Measurements from ENCODE around the gene NABP1.
"Not testable (repeated sequence)": the region's sequence is repeated elsewhere in the genome, so short reads cannot be mapped to it uniquely, and the experiment has no call there.

The NABP1 gene

DNA sequence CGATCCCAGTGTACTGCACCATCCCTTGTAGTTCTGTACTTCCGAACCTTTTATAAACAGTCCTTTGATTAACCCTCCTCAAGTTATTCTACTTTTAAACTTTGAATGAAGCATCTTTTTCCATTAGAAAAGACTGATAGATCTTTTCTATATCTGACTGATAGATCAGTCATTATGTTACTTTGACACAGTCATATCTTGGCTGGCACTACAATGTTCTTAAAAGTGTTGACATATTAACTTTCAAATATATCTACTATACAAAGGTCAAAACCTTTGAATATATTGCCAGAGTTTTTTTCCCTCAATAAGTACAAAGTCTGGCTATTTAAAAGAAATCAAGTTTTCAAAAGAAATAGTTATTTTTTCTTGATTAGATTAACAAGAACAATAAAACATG, 35.4 kb upstream of the NABP1 start:
- TF ChIP-seq ZNF274 (IDR thresholded peaks at IDR 0.05; ENCODE audit: low read depth, low read length) = no peak
- H3K4me3 ChIP-seq (ENCODE audit: low read length) = no peak overlapping the region

DNA sequence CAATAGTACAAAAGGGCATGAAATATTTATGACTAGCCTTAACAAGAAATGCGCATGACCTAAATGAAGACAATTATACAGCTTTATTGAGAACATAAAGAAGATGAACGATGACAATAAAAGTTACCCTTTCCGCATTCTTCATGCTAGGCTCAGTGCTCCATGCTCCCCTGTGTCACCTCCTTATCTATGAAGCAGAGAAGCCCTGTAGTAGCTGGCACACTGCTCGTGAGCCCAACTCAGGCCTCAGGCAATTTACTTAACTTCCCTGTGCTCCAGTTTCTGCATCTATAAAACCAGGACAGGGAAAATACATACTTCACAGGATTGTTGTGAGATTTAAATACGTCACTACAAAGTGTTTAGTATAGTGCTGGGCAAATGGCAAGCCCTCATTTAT, 34.5 kb upstream of the NABP1 start:
- H3K4me3 ChIP-seq (ENCODE audit: low read length) = no peak overlapping the region
- TF ChIP-seq ZNF274 (IDR thresholded peaks at IDR 0.05; ENCODE audit: low read depth, low read length) = no peak

DNA sequence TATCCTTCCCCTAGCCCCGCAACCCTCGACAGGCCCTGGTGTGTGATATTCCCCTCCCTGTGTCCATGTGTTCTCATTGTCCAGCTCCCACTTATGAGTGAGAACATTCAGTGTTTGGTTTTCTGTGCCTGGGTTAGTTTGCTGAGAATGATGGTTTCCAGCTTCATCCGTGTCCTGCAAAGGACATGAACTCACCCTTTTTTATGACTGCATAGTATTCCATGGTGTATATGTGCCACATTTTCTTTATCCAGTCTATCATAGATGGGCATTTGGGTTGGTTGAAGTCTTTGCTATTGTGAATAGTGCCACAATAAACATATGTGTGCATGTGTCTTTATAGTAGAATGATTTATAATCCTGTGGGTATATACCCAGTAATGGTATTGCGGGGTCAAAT, 33.3 kb upstream of the NABP1 start:
- H3K4me3 ChIP-seq (ENCODE audit: low read length) = not testable (repeated sequence)

DNA sequence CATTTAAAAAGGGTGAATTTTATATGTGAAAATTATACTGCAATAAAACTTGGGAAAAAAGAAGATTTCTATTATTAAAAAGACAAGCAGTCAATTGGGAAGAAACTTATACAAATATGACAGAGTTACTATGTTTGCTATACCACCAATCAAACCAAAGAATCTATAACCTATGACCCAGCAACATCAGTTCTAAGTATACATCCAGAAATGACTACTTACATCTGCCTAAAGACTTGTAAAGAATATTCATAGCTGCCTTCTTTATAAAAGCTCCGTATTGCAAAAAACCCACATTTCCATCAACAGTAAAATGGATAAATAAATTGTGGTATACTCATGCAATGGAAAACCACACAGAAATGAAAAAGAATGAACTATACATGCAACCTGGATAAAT, 32.9 kb upstream of the NABP1 start:
- TF ChIP-seq ZNF274 (IDR thresholded peaks at IDR 0.05; ENCODE audit: low read depth, low read length) = no peak
- no peak overlapping the region for H3K4me3 ChIP-seq (ENCODE audit: low read length)

DNA sequence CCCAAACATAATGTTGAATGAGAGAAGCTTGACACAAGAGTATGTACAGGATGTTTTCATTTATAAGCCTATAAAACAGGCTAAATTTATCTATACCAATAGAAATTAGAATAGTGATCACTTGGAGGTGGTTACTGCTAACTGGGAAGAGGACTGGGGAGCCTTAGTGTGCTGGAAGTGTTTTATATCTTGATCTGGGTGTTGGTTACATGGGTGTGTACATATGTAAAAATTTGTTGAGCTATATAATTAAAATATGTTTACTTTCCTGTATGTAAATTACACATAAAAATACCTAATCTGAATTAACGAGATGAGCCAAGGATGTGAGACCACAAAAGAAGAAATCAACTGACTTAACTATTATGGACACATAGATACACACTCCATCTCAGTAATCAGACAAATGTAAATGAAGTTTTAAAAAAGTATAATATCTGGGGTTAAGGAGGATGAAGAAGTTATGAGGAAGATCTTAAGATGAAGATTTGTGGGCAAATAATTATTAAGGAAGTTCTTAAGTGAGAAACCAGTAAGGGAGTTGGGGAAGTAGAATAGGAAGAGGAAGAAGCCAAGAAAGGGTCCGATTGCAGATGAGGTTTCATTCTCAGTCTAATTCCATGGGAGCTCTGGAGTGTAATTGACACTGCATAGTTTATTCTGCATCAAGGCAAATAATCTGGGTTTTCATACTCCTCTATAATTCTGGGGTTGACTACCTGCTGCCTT, 32.3 kb upstream of the NABP1 start:
- no peak overlapping the region for H3K4me3 ChIP-seq (ENCODE audit: low read length)
- no peak for TF ChIP-seq ZNF274 (IDR thresholded peaks at IDR 0.05; ENCODE audit: low read depth, low read length)

DNA sequence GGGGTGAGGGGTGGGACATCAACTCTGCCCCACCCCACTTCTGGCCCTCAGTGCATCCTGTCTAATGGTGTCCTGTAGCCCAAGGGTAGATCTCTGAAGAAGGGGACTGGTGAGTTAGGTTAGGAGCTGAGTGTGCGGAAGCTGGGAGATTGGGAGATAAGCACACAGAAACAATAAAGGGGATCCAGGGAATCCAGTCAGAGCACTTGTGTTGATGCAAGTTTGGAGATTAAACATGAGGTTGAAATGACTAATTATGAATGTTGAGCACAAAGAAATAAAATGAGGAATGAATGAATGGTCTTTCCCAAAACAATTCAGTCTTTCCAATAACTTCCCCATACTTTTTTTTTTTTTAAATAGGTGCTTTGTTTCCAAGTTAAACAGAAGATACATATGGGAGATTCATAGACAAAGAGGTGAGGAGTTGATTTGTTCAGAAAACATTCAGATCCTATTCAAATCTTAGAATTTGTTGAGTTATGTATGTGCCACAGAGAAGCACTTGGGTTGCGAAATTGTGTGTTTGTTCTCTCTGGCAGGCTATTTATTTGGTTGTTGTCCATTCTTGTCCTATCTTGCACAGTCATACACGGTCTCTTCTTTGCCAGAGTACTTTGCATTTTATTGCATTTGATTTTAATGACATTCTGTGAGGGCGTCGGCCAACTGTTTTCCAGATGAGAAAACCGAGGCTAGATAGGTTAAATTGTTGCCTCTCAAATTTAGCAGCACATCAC, 31.6 kb upstream of the NABP1 start:
- no peak for TF ChIP-seq ZNF274 (IDR thresholded peaks at IDR 0.05; ENCODE audit: low read depth, low read length)
- H3K4me3 ChIP-seq (ENCODE audit: low read length) = no peak overlapping the region

DNA sequence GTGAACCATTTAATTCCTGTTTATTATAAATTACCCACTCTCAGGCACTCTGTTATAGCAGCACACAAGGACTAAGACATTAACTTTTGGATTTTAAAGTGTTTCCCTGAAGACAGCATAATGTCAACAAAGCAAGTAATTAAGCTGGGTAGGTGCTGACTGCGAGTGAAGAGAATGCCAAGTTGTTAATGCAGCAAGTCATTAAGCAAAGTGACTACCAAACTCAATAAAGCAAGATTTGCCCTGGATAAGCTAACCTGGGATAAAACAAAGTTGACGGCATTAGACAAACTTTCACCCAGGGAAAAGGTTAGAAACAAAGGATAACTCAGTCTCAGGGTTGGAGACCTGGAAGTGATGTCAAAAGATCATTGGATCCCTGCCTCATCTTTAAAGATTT, 28.4 kb upstream of the NABP1 start:
- TF ChIP-seq ZNF274 (IDR thresholded peaks at IDR 0.05; ENCODE audit: low read depth, low read length) = no peak
- H3K4me3 ChIP-seq (ENCODE audit: low read length) = no peak overlapping the region

DNA sequence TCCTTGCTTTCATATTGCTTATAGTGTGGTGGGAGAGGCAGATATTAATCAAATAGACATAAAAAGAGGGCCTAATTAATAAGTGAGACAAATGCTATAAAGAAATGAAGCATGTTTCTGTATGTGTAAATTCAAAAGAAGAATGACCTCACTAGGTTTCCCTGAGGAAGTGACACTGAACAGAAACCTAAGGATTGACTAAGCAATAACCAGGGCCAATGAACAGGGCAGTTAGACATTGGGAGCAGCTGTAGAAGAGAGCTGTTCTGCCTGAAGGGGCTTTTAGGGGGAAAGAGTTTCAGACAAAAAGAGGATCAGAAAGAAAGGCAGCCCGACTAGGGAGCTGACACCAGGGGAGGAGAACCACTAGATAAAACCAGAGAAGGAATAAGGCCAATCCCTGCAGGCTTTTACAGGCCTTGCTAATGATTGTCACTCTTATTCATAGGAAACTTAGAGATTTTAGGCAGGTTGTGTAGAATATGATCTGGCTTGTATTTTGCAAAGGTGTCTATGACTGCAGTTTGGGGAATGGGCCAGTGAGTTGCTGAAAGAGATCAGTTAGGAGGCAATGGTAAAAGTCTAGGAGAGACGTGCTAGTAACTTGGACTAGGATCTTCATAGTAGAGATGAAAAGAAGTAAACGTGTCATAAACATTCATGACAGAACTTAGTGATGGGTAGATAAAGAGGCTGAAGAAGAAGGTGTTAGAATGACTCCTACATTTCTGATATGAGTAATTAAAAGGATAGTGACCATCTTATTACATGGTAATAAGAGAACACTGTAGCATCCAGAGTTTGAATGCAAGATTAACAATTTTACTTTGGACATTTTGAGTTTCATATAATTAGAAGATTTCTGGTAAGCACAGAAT, 26.8 kb upstream of the NABP1 start:
- H3K4me3 ChIP-seq (ENCODE audit: low read length) = no peak overlapping the region
- TF ChIP-seq ZNF274 (IDR thresholded peaks at IDR 0.05; ENCODE audit: low read depth, low read length) = no peak

DNA sequence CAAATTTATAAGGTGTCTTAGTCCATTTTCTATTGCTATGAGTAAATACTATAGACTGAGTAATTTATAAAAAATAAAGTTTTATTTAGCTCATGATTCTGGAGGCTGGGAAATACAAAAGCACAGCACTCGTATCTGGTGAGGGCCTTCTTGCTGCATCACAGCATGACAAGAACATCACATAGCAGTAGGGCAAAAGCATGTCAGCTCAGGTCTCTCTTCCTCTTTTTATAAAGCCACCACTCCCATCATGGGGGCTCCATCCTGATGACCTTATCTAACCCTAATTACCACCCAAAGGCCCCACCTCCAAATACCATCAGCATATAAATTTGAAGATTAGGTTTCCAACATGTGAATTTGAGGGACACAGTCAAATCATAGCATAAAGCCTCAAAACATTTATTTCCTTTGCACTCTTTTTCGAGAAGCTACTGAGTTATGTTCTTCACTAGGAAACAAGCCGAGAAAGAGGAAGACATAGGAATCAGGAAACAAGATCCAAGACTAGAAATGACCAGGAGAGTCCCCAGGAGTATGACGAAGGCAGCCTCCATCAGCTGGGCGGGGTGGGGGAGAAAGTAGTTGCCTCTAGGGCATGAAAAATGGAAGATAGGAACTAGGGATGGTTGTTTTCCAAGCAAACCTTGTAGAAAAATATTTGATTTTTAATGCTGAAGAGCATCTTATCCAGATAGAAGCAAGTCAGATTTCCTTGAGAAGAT, 24.1 kb upstream of the NABP1 start:
- H3K4me3 ChIP-seq (ENCODE audit: low read length) = no peak overlapping the region

DNA sequence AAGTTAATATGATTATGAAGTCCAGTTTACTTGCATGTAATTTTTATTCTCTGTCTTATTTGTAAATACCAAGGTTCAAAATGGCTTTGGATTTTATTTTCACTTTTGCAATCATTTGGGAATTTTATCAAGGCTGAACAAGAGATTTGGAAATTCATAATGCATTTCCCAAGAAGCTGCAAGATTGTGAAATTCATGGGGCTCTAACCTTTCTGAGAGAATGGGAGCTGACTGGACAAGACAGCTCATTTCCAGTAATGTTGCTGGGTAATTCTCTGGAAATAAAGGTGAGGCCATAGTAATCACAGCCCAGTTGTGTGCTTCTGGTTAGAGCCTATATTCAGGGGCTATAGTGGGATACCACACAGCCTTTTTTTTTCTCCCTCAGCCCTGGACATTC, 21.5 kb upstream of the NABP1 start:
- no peak overlapping the region for H3K4me3 ChIP-seq (ENCODE audit: low read length)
- TF ChIP-seq ZNF274 (IDR thresholded peaks at IDR 0.05; ENCODE audit: low read depth, low read length) = no peak

More for the DNA sequence above, 24.1 kb upstream of the NABP1 start:
- TF ChIP-seq ZNF274 (IDR thresholded peaks at IDR 0.05; ENCODE audit: low read depth, low read length) = no peak

DNA sequence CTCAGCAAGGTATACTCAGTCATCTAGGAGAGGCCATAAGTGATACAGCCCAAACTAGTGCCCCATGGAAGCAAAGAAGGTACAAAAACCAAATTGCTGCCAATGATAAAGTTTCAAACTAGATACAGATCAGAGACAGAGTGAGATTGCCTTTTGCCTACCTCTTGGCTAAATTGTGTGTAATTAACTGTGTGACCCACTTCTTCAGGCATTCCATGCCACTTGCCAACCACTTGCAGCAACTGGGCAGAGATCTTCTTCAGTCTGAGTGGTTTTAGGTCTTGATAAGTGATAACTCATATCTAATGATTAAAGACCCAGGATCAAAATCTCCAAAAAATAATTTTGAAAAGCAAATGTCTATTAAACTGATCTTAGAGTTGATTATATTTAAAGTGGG, 21.1 kb upstream of the NABP1 start:
- H3K4me3 ChIP-seq (ENCODE audit: low read length) = no peak overlapping the region

DNA sequence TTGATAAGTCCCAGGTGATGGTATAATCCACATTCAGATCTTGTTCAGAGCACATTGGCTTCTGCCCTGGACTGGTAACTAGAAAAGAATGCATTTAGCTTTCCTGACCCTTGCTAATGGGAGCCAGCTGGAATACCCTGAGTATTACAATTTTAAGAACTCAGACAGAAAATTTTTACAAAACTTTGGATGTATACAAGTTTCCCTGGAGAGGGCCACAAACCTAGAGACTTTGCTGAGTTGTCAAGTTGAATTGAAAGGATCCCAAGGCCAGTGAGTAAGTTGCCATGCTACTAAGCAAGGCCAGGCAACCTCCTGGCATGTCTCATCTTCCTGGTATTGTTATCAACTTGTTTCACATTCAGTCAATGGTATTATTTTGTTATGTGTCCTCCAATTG, 20.0 kb upstream of the NABP1 start:
- TF ChIP-seq ZNF274 (IDR thresholded peaks at IDR 0.05; ENCODE audit: low read depth, low read length) = no peak
- H3K4me3 ChIP-seq (ENCODE audit: low read length) = no peak overlapping the region

More for the DNA sequence above, 21.1 kb upstream of the NABP1 start:
- no peak for TF ChIP-seq ZNF274 (IDR thresholded peaks at IDR 0.05; ENCODE audit: low read depth, low read length)

DNA sequence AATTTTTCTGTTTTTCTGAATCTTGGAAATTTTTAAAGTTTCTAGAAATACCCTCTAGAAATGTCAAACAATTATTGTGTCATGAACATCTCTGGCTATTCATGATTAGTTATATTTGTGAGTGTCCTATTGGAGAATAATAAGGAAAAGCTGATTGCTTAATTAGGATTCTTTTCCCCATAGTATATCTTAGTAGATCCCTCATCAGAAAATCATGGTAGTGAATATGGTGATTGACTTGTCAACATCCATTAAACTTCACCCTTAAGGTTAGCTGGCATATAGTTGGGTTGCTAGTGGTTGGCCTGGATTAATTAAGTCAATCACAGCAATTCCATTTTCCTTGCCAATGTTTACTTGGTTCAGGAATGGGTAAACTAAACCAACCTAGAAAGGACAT, 18.7 kb upstream of the NABP1 start:
- H3K4me3 ChIP-seq (ENCODE audit: low read length) = no peak overlapping the region
- no peak for TF ChIP-seq ZNF274 (IDR thresholded peaks at IDR 0.05; ENCODE audit: low read depth, low read length)

DNA sequence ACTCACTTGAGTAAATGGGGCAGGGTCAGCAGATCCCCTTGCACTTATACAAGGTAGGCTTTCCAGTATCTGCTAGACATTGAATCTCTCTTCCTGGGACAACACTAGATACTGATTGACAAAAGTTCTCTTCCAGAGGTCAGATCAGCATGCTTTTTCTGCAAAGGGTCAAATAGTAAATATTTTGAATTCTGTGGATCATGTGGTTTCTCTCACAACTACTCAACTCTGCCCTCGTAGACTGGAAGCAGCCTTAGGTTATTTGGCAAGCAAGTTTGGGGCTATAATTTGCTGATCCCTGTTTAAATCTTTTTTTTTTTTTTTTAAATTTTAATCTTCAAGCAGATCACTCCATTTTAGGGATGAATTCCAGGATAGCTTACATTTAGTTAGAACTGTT, 17.4 kb upstream of the NABP1 start:
- no peak overlapping the region for H3K4me3 ChIP-seq (ENCODE audit: low read length)
- TF ChIP-seq ZNF274 (IDR thresholded peaks at IDR 0.05; ENCODE audit: low read depth, low read length) = no peak
